HFFc6 (cell line): ENCODE measurements around the gene TREX2. TPM values are rescaled to one million over a fixed set of nuclear protein-coding genes. Genes with fewer than 3 reads are reported as not detected.

Experiments used
- total RNA-seq, 6 experiments: library from RNA; stranded (reverse); fragmentation: NEBNext Ultra II Directional; extraction: Animal tissue kit (Norgen Biotek cat#: 25700); gene quantifications; 2 replicates in 1 of 6; 3 replicates in 5 of 6; pipeline ENCODE4 v1.2.3, GENCODE V29; 2021

Gene TREX2
- total RNA-seq, 6 experiments from 2014 or later = 0.33 to 0.99 (median 0.69) TPM

Other genes with a start within 250 kb of the TREX2 start
- gene PNMA6F, start 124.3 kb downstream of the TREX2 start, total RNA-seq = not detected
- gene ZNF275, start 111.9 kb downstream of the TREX2 start, total RNA-seq = 10 to 100 TPM; 10.5 to 14.2 (median 12.5) TPM
- gene PNMA6E, start 44.7 kb downstream of the TREX2 start, total RNA-seq = not detected
- gene ZFP92, start 34.6 kb downstream of the TREX2 start, total RNA-seq = under 1 TPM; 0.03 to 0.38 (median 0.06) TPM
- gene HAUS7, start 24.5 kb upstream of the TREX2 start, total RNA-seq = 10 to 100 TPM; 20.3 to 32.0 (median 28.2) TPM
- 100 to 1,000 TPM; 324 to 382 (median 367) TPM for gene BGN, start 48.9 kb upstream of the TREX2 start, total RNA-seq
- not detected for gene ATP2B3, start 71.6 kb upstream of the TREX2 start, total RNA-seq
- gene CCNQ, start 153.1 kb upstream of the TREX2 start, total RNA-seq = 10 to 100 TPM; 25.7 to 31.9 (median 29.6) TPM
- not detected for gene DUSP9, start 201.1 kb upstream of the TREX2 start, total RNA-seq
- under 1 TPM in 2 of 6 experiments, not detected in 4; 0.26 to 0.43 TPM for gene PNCK, start 227.8 kb upstream of the TREX2 start, total RNA-seq
- gene SLC6A8, start 241.9 kb upstream of the TREX2 start, total RNA-seq = 10 to 100 TPM; 14.0 to 33.8 (median 17.7) TPM